ENCODE data around the gene NT5DC3. TPM values are rescaled to one million over a fixed set of nuclear protein-coding genes. Genes with fewer than 3 reads are reported as not detected.

Gene NT5DC3
- total RNA-seq, 1 experiment from 2014 or later = 9.5 TPM

DNA sequence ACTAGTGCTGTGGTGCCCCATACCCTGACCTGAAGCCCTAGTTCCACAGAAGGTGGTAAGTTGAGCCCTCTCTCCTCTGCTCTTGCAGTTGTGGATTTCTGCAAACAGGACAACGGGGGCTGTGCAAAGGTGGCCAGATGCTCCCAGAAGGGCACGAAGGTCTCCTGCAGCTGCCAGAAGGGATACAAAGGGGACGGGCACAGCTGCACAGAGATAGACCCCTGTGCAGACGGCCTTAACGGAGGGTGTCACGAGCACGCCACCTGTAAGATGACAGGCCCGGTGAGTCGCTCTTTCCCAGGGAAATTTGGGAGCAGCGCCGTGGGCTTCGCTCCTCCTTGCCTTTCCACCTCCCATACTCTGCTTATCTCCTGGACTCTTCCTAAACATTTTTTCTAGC is 92.2 kb downstream of the NT5DC3 start:
- POLR2A ChIA-PET = no interaction called here
- intact Hi-C loops (cut with micrococcal nuclease; ENCODE audit: unreplicated experiment) = loop anchor here (10.0 kb wide), 1 partner anchor 124 kb away; no protein-coding TSS in a partner anchor
- Mint-ChIP-seq H3K4me3 (ENCODE audit: unreplicated experiment) (no peak overlapping the region), H3K4me1 (ENCODE audit: low read depth, unreplicated experiment) (no peaks in the 10 kb centered on the region), H3K27me3 (ENCODE audit: insufficient read depth, unreplicated experiment) (no peaks in the 10 kb centered on the region), H3K36me3 (ENCODE audit: insufficient read depth, unreplicated experiment) (no peaks in the 10 kb centered on the region), H3K9me3 (ENCODE audit: unreplicated experiment) (no peaks in the 10 kb centered on the region), H3K27ac (ENCODE audit: unreplicated experiment) (no peak overlapping the region)
- H3K4me1 ChIP-seq = no peaks in the 10 kb centered on the region
- no TSS peak for BruUV-seq (replicated peaks)
- TF ChIP-seq, protein P1, sequence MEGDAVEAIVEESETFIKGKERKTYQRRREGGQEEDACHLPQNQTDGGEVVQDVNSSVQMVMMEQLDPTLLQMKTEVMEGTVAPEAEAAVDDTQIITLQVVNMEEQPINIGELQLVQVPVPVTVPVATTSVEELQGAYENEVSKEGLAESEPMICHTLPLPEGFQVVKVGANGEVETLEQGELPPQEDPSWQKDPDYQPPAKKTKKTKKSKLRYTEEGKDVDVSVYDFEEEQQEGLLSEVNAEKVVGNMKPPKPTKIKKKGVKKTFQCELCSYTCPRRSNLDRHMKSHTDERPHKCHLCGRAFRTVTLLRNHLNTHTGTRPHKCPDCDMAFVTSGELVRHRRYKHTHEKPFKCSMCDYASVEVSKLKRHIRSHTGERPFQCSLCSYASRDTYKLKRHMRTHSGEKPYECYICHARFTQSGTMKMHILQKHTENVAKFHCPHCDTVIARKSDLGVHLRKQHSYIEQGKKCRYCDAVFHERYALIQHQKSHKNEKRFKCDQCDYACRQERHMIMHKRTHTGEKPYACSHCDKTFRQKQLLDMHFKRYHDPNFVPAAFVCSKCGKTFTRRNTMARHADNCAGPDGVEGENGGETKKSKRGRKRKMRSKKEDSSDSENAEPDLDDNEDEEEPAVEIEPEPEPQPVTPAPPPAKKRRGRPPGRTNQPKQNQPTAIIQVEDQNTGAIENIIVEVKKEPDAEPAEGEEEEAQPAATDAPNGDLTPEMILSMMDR (IDR thresholded peaks at IDR 0.05; ENCODE audit: insufficient read depth in 1 of 2, low read depth in 1 of 2, low read length in 1 of 2, severe bottlenecking in 1 of 2, unreplicated experiment in 1 of 2) = no peak
- DNase-seq = no peak
- H3K27me3 ChIP-seq (replicated peaks; ENCODE audit: control insufficient read depth, insufficient read depth, low read length) = no peaks in the 10 kb centered on the region
- no peak overlapping the region for H3K4me3 ChIP-seq (ENCODE audit: low read depth, low read length)
- H3K36me3 ChIP-seq (ENCODE audit: control insufficient read depth, insufficient read depth, low read length) = no peaks in the 10 kb centered on the region
- H3K9me3 ChIP-seq = no peaks in the 10 kb centered on the region
- CTCF ChIA-PET = no interaction called here

DNA sequence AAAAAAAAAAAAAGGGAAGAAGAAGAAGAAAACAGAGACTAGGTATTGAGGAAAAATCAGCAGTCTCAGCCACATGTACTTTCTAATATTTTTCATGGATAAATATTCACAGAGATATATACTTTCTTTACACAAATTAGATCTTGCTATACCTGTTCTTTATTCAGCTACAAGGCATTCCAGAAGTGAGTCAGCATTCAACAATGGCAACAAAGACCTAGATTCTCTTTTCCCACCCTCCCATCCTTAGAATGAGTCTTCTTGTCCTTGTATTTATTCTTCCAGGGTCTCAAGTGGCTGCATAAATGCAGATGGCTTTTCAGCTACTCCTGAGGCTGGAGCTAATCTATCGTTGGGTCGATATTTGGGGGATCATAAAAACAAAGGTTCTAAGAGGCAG is 93.0 kb downstream of the NT5DC3 start:
- intact Hi-C loops (cut with micrococcal nuclease; ENCODE audit: unreplicated experiment) = loop anchor here (10.0 kb wide), 1 partner anchor 123 kb away; no protein-coding TSS in a partner anchor
- Mint-ChIP-seq H3K4me3 (ENCODE audit: unreplicated experiment) (no peak overlapping the region), H3K36me3 (ENCODE audit: insufficient read depth, unreplicated experiment) (no peaks in the 10 kb centered on the region), H3K4me1 (ENCODE audit: low read depth, unreplicated experiment) (no peaks in the 10 kb centered on the region), H3K27ac (ENCODE audit: unreplicated experiment) (no peak overlapping the region), H3K9me3 (ENCODE audit: unreplicated experiment) (no peaks in the 10 kb centered on the region), H3K27me3 (ENCODE audit: insufficient read depth, unreplicated experiment) (no peaks in the 10 kb centered on the region)
- no peaks in the 10 kb centered on the region for H3K4me1 ChIP-seq
- TF ChIP-seq, protein P1 (IDR thresholded peaks at IDR 0.05; ENCODE audit: insufficient read depth in 1 of 2, low read depth in 1 of 2, low read length in 1 of 2, severe bottlenecking in 1 of 2, unreplicated experiment in 1 of 2) = no peak
- H3K27me3 ChIP-seq (replicated peaks; ENCODE audit: control insufficient read depth, insufficient read depth, low read length) = no peaks in the 10 kb centered on the region
- no peak for DNase-seq
- H3K9me3 ChIP-seq = no peaks in the 10 kb centered on the region
- POLR2A ChIA-PET = no interaction called here
- CTCF ChIA-PET = interaction anchor here (0.7 kb wide), 1 partner anchor 331 kb away, joined by 3 read pairs; no protein-coding TSS in a partner anchor
- no peak overlapping the region for H3K4me3 ChIP-seq (ENCODE audit: low read depth, low read length)
- no peaks in the 10 kb centered on the region for H3K36me3 ChIP-seq (ENCODE audit: control insufficient read depth, insufficient read depth, low read length)
- BruUV-seq (replicated peaks) = no TSS peak

DNA sequence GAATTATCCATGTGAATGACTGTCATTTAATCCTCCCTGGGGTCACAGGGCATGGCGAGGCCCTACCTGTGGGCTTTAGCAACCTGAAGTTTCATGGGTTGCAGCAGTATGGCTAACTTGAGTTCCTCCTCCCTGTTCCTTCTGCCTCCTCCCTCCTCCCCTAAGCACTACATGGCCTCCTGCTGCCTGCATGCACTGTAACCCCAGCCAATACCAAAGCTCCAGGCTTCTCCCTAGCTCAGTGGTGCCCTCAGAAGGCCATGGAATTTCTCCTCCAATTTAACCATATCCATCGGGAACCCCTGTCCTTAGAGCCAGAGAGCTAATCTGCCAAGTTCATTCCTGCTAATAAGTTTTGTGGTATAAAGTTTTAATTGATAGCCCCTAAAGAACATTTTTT is 95.1 kb downstream of the NT5DC3 start:
- Mint-ChIP-seq H3K4me1 (ENCODE audit: low read depth, unreplicated experiment) (no peaks in the 10 kb centered on the region), H3K4me3 (ENCODE audit: unreplicated experiment) (no peak overlapping the region), H3K9me3 (ENCODE audit: unreplicated experiment) (no peaks in the 10 kb centered on the region), H3K27ac (ENCODE audit: unreplicated experiment) (no peak overlapping the region), H3K27me3 (ENCODE audit: insufficient read depth, unreplicated experiment) (peaks cover 5% of the 10 kb centered on the region), H3K36me3 (ENCODE audit: insufficient read depth, unreplicated experiment) (no peaks in the 10 kb centered on the region)
- H3K36me3 ChIP-seq (ENCODE audit: control insufficient read depth, insufficient read depth, low read length) = no peaks in the 10 kb centered on the region
- TF ChIP-seq, protein P1 (IDR thresholded peaks at IDR 0.05; ENCODE audit: insufficient read depth in 1 of 2, low read depth in 1 of 2, low read length in 1 of 2, severe bottlenecking in 1 of 2, unreplicated experiment in 1 of 2) = no peak
- H3K4me1 ChIP-seq = no peaks in the 10 kb centered on the region
- no peaks in the 10 kb centered on the region for H3K27me3 ChIP-seq (replicated peaks; ENCODE audit: control insufficient read depth, insufficient read depth, low read length)
- no peak for DNase-seq
- POLR2A ChIA-PET = no interaction called here
- CTCF ChIA-PET = no interaction called here
- no TSS peak for BruUV-seq (replicated peaks)
- H3K4me3 ChIP-seq (ENCODE audit: low read depth, low read length) = no peak overlapping the region
- intact Hi-C loops (cut with micrococcal nuclease; ENCODE audit: unreplicated experiment) = loop anchor here (10.0 kb wide), 1 partner anchor 121 kb away; no protein-coding TSS in a partner anchor
- H3K9me3 ChIP-seq = no peaks in the 10 kb centered on the region
